Measurements from ENCODE around the gene ADIPOR2.

The ADIPOR2 gene

DNA sequence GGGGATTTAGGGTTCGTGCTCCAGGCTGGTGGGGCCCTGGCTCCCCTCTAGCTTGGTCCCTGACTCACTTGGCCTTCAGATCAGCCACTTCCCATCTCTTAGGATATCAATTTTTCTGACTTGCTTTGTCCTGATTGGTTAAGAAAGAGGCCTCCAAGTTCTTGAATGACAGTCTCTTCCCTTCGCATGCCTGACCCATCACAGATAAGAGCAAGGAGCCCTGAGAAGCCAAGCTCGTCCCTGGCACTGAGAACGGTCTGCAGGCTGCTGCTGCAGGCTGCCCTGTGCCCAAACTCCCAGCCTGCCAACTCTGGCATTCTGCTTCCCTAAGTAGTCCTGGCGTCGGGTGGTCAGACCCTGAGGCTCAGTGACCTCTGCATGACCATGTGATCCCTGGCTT is 128.7 kb downstream of the ADIPOR2 start:
- DNase-seq: no peak

DNA sequence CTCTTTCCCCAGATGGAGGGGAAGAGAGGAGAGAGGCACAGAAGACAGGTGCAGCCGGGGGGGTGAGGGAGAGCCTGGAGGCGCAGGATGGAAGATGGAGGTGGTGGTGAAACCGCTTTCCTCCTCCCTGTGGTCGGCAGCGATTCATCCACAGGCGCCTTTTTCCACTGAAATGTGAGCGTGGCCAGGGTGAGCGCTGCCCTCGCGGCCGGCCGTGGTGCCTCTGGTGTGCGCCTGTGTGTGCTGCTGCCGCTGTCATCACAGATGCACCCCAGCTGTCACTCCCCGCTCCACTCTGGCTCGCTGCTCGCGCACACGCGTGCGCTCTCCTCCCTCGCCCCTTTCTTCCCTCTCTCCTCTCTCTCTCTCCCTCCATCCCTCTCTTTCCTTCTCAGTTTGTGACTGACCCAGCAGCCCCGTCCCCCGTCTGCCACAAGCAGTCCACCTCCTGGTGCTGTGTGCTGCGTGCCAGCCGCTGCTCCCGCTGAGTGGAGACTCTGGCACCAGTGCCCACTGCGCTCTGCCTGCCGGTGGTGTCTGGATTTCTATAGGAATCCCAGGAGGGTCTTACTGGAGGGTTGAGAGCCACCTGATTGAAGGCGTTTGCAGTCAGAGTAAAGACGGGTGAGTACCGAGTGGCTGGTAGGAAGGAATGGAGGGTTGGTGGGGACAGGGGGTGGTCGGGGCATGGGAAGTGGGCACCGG is 129.5 kb downstream of the ADIPOR2 start, which contains the start of gene LRTM2:
Gene LRTM2, plus strand, starts transcription at position 375 of the 705 bp plus-strand sequence. CDS start 7,584 bp downstream, outside the sequence.
- DNase-seq: no peak

DNA sequence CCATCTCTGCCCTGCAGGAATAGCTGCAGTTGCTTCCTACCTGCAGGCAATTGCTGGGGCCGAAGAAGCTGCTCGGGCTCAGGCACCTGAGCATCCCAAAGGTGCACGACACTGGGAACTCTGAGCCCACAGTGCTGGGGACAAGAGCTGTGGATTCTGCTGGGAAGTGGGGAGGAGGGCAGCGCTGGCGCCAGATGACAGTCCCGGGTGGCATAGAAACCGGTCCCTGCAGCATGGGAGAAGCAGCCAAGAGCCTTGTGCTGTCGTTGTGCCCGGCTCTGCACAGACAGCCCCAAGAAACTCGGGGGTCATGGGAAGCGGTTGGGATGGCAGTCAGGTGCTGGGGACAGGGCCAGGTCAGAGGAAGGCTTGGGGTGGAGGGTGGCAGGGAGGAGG is 130.0 kb downstream of the ADIPOR2 start:
- no peak for DNase-seq

DNA sequence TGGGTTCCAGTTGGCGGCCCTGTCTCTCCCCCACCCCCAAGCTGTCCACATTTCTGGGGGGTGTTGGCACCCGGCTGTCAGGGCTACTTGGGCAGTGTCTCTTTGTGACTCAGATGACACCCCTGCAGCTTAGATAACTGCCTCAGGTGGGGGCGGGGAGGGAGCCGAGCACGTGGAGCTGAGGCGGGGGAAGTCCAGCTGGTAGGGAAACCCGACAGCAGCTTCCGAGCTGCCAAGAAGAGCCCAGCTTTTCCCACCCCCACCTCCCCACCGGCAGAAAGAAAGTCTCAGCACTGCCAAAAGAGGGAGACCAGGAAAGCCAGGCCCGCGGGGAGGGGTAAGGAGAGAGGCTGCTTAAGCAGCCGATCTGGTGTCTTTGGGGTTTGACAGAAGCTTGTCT is 130.9 kb downstream of the ADIPOR2 start:
- no peak for DNase-seq

DNA sequence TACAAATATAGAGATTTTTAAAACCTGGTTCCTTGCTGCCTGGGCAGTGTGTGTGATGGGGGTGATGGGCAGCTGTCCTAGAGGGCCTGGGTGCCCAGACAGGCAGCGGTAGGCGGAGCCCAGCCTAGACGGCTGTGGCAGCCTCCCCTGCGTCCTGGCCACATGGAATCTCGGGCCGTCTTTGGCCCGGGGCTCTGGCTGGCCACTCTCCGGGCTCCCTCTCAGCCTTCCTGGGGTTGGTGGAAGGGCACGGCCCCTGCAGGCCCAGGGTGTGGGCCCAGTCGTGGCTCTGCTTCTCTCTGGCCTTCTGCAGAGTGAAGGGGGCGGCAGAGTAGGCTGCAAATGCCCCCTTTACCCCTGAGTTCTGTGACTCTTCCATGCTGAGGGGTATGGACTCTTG is 131.8 kb downstream of the ADIPOR2 start:
- no peak for DNase-seq

- DNase-seq: no peak
These were observed 132.4 kb downstream of the ADIPOR2 start for GRCh38 chr12:1823237-1823636.

DNA sequence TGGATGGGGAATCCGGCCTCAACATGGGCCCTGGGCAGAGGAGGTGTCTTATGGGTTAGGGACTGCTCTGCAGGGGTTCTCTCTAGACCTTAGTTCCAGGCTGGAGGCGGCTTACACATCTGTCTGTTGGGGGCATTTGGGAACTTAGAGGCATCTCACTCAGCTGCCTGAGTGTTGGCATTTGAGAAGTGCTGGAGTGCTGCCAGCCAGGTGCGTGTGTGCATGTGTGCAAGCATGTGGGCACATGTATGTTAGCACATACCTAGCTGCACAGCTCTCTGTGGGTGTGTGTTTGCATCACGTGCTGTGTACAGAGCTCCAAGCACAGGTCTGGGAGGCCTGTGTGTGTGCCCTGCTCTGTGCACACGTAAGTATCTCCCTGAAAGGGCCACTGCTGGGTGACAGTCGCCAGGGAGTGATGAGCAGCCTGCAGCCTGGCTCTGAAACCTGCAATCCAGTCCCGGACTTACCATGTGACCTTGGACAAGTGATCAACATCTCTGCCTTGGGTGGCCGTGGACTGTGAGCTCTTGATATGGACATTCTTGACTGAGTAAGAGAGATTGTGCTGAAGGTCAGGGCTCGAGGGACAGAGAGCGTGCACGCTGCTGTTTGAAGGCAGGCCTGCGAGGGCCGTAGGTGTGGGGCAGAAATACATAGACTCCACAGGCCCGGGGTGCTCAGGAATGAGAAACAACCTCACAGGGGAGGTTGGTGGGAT is 134.7 kb downstream of the ADIPOR2 start:
- DNase-seq: no peak

GRCh38 chr12:1826401-1826800 is 135.5 kb downstream of the ADIPOR2 start:
- DNase-seq: no peak

- DNase-seq: no peak
These were observed 136.2 kb downstream of the ADIPOR2 start for GRCh38 chr12:1826867-1827705.

- DNase-seq: no peak
These were observed 137.2 kb downstream of the ADIPOR2 start for GRCh38 chr12:1827826-1828805.

DNA sequence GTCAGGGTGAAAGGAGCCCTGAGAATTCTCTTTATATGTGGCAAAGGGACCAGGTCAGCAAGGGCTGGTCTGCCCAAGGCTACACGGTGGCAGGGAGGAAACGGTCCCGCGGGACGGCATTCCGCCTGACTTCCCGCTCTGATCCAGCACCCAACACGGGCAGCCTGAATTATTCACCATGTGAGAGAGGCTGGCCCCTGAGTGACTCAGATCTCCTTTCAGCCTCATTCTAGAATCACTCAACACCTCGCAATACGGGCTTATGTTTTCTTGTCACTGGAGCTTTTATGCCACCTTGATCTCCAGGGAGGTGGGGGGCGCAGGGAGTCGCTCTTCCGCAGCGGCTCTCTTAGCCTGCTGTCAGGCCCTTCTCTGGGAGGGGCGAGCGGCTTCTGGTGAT is 138.0 kb downstream of the ADIPOR2 start:
- no peak for DNase-seq

DNA sequence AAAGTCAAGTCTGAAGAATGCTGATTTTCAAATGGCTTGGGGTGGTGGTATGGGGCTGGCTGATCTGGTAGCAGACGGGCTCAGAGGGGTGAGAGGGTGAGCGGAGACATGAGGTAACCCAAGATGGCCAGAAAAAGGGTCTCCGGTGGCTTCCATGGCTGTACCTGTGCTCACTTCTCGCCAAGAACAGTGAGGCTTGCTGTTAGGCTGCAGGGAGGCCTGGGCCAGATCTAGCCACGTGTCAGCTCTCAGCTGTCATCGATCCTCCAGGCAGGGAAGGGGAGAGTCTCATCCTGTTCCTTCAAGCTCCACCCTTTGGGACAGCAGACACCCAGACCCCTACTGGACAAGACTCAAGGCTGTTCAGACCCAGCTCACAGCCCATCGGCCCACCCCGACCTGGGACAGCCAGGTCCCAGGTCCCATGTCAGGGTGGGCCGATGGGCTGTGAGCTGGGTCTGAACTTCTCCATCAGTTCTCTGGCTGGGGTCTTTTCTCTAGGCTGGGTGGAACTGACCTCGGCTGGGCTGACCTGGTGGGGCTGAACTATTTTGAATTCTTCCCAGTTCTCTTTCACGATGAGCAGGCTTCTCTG is 138.5 kb downstream of the ADIPOR2 start:
- no peak for DNase-seq

DNA sequence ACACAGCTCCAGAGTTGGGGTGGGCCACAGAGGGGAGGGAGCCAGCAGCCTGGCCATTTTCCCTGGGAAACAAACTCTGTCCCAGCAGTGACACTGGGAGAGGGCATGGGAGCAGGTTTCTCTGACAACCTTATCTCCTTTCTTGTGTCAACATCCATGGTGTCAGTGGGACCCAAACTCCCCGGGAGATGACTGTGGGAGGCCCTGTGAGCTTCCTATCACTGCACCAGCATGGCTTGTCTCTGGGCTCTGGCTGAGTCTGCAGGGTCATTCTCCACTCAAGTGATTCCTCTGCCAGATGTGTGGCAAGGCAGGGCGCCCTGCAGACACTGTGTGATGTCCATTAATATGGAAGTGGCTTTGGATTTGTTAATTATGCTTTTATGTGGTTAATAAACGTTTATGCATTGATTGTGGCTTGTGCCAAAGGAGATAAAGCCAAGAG is 139.6 kb downstream of the ADIPOR2 start:
- DNase-seq: no peak

DNA sequence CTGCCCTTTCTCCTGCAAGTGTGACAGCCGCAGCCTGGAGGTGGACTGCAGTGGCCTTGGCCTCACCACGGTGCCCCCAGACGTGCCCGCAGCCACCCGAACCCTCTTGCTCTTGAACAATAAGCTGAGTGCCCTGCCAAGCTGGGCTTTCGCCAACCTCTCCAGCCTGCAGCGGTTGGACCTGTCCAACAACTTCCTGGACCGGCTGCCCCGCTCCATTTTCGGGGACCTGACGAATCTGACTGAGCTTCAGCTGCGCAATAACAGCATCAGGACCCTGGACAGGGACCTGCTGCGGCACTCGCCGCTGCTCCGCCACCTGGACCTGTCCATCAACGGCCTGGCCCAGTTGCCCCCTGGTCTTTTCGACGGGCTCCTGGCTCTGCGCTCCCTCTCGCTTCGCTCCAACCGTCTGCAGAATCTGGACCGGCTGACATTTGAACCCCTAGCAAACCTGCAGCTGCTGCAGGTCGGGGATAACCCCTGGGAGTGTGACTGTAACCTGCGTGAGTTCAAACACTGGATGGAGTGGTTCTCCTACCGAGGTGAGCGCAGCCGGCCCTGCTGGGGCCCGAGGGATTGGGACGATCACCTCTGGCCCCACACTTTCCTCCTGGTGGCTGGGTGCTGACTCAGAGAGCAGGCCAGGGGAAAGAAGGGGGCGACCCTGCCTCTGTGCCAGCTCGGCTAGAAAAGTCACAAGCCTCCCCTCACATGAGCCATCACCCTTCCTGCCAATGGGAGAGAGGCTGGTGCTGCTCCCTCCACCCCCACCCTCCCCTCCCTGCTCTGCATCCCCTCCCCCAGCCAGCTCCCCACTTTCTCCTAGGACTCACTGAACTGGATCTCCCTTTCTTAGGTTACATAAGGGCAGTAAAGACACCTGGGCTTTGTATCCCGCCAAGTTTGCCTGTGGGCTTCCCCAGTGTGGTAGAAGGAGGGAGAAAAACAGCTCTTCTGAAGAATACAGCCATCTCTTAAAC is 140.4 kb downstream of the ADIPOR2 start:
- DNase-seq: no peak

DNA sequence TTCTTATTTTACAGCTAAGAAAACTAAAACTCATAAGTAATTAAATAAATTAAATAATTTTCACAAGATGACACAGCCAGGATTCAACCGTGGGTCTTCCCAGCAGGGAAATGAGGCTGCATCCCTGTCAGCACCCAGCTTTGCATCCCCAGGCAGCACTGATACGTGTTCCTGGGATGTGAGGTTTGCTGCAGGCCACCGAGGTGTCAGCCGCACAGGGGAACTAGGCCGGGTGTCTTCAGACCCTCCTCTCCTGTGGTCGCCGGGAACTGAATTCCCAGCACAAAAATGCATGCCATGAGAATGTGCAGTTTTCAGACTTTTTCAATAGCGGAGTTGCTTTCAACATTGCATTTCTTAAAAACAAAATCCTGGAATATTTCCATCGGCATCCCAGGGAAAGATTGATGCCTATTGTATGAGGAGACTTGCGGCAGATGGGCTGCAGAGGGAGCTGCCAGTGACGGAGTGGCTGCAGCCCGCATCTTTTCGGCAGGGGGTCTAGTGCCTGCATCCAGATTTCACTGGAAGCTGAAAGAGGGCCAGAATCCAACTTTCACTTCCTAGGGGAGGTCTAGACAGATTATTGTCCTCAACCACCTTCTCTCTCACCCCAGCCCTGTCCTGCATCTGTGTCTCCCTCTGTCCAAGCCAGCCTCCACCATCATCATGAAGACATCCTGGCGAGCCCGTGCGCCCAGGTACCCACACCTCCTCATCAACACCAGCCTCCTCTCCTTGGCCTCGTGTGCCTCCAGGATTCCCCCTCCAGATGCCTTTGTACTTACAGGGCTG is 142.1 kb downstream of the ADIPOR2 start:
- no peak for DNase-seq

GRCh38 chr12:1833596-1834028 is 142.7 kb downstream of the ADIPOR2 start:
- no peak for DNase-seq

- DNase-seq: no peak
These were observed 143.5 kb downstream of the ADIPOR2 start for GRCh38 chr12:1834186-1834925.

DNA sequence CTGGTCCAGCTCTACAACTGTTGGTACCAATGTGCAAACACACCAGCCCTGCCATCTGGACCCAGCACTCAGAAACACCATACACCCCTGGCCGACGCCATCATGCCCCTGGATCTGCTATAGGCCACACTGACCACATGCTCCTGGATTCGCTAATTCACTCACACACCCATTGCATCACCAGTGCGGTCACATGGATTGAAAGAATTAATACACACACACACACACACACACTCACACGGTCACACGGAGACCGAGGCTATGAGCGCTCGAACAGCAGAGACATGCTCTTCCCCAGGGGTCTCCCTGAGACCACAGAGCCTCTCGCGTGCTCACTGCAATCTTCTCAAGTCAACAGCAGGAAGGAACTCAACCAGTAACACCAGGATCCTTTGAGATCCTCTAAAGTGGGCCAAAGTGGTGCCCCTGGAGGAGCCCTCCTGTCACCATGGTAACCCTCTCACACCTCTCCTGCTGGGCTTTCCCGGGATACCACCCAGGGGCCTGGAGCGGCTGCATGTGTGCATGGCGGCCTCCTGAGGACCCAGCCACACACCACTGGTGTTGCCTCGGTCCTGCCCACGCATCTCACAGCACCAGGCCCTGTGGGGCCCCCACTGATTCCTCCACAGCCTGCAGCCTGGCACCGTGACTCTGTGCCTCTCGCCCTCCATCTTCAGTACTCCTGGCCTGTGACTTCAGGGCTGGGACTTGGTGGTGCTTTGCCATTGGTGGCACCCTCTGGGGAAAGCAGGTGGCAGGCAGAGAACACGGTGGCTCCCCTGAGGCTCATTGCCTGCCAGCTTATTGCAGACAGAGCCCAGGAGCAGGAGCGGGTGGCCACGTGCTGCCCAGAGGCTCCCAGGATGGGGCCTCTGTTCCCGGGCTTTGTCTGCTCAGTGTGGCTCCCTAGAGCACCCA is 144.6 kb downstream of the ADIPOR2 start:
- DNase-seq: no peak

Measured in kidney glomerular epithelial cell (primary cell).